H1 (cell line): ENCODE data around the gene REM2. TPM values are rescaled to one million over a fixed set of nuclear protein-coding genes. Genes with fewer than 3 reads are reported as not detected.

Experiments
- CTCF ChIA-PET: fragments of 300-600 bp; sonication (Branson Sonifier 250); formaldehyde crosslinking; loops from one replicate; lab custom pipeline; 2021; ENCODE audit not compliant: partially characterized antibody; lab: Charles Lee
- POLR2A ChIA-PET: fragments of 300-600 bp; sonication (Branson Sonifier 250); formaldehyde crosslinking; loops from one replicate; lab custom pipeline; 2021; ENCODE audit warnings: inconsistent platforms; ENCODE audit not compliant: partially characterized antibody; lab: Charles Lee
- DNase-seq, 2 experiments: peaks; one replicate each; pipeline versions ENCODE4 v3.0.0 to v3.0.0-alpha.2; 2010 to 2022; ENCODE audit warnings: low spot score in 2 of 2, low read depth in 1 of 2, mixed read lengths in 1 of 2
- FAIRE-seq: peaks from 2 replicates; lab custom pipeline; 2011; peaks lifted over from hg19 to GRCh38; lab: Jason Lieb, UNC
- H2AFZ ChIP-seq: 2 replicates; pipeline ENCODE4 v1.8.1; 2012; ENCODE audit warnings: low read length, inconsistent platforms
- H2AK5ac ChIP-seq: 2 replicates; pipeline ENCODE4 v1.6.1; 2013; ENCODE audit warnings: low read depth, low read length
- H2BK120ac ChIP-seq: replicated peaks from 2 replicates; pipeline ENCODE3; 2013; ENCODE audit warnings: low read depth, low read length, inconsistent platforms
- H2BK12ac ChIP-seq: 2 replicates; pipeline ENCODE4 v1.6.1; 2013; ENCODE audit warnings: low read depth, low read length
- H2BK15ac ChIP-seq: 2 replicates; pipeline ENCODE4 v1.6.1; 2013; ENCODE audit warnings: low read length
- H2BK20ac ChIP-seq: 2 replicates; pipeline ENCODE4 v1.6.1; 2013; ENCODE audit warnings: low read length
- H2BK5ac ChIP-seq: 2 replicates; pipeline ENCODE4 v1.6.1; 2013; ENCODE audit warnings: low read depth, low read length
- H3K14ac ChIP-seq: 2 replicates; pipeline ENCODE4 v1.6.1; 2013; ENCODE audit warnings: inconsistent platforms; ENCODE audit not compliant: insufficient read length
- H3K18ac ChIP-seq: 2 replicates; pipeline ENCODE4 v1.6.1; 2013; ENCODE audit warnings: low read length; ENCODE audit errors: extremely low read depth
- H3K23ac ChIP-seq: 2 replicates; pipeline ENCODE4 v1.6.1; 2013; ENCODE audit warnings: inconsistent platforms; ENCODE audit not compliant: insufficient read length
- H3K23me2 ChIP-seq: 2 replicates; pipeline ENCODE4 v1.6.1; 2013; ENCODE audit warnings: low read depth, low read length
- H3K27ac ChIP-seq: 2 replicates; pipeline ENCODE4 v1.6.1; 2011; ENCODE audit warnings: low read depth, low read length, inconsistent platforms
- H3K27me3 ChIP-seq, 4 experiments: replicated peaks in 1 of 4; 1 replicate in 1 of 4; 2 replicates in 3 of 4; pipeline versions ENCODE4 v1.6.1 to v1.8.1; 2011 to 2013; ENCODE audit warnings: low read length in 3 of 4, mild to moderate bottlenecking in 3 of 4, inconsistent platforms in 2 of 4, mixed read lengths in 2 of 4, moderate library complexity in 1 of 4; ENCODE audit not compliant: control insufficient read depth in 3 of 4, insufficient read depth in 3 of 4; ENCODE audit errors: extremely low read depth in 1 of 4
- H3K36me3 ChIP-seq, 4 experiments: 2 replicates each; pipeline versions ENCODE4 v1.6.1 to v1.8.1; 2011 to 2013; ENCODE audit warnings: mild to moderate bottlenecking in 4 of 4, low read length in 3 of 4, moderate library complexity in 2 of 4, control low read depth in 1 of 4, inconsistent platforms in 1 of 4; ENCODE audit not compliant: insufficient read depth in 4 of 4, control insufficient read depth in 2 of 4
- H3K4ac ChIP-seq: replicated peaks from 2 replicates; pipeline ENCODE3; 2013; ENCODE audit warnings: low read length, low read depth, mixed read lengths, inconsistent platforms; ENCODE audit not compliant: insufficient read length
- H3K4me1 ChIP-seq, 4 experiments: replicated peaks in 1 of 4; 1 replicate in 1 of 4; 2 replicates in 3 of 4; pipeline versions ENCODE4 v1.6.1 to v1.8.1; 2011 to 2013; ENCODE audit warnings: low read length in 3 of 4, inconsistent platforms in 2 of 4, mixed read lengths in 1 of 4; ENCODE audit not compliant: insufficient read depth in 4 of 4, control insufficient read depth in 3 of 4
- H3K4me2 ChIP-seq, 2 experiments: 2 replicates each; pipeline versions ENCODE4 v1.6.1 to v1.8.1; 2011 to 2013; ENCODE audit warnings: low read depth in 2 of 2, low read length in 2 of 2, control low read depth in 1 of 2, inconsistent platforms in 1 of 2, mild to moderate bottlenecking in 1 of 2; ENCODE audit not compliant: insufficient read depth in 1 of 2
- H3K4me3 ChIP-seq, 4 experiments: fragments of 200-600, 300-600 bp in 1 of 4; sonication (generic), shearing (Covaris generic), sonication (Bioruptor Twin) in 1 of 4; 2 replicates each; pipeline versions ENCODE4 v1.5.1 to v1.8.1; 2011 to 2016; ENCODE audit warnings: low read length in 4 of 4, low read depth in 3 of 4, control low read depth in 2 of 4, inconsistent platforms in 2 of 4, mild to moderate bottlenecking in 2 of 4, mixed read lengths in 1 of 4, moderate library complexity in 1 of 4; ENCODE audit not compliant: insufficient read depth in 2 of 4; ENCODE audit errors: extremely low read depth in 1 of 4
- H3K56ac ChIP-seq: replicated peaks from 2 replicates; pipeline ENCODE3; 2013; ENCODE audit warnings: low read depth, mild to moderate bottlenecking, mixed read lengths, low read length, inconsistent platforms; ENCODE audit not compliant: insufficient read length
- H3K79me1 ChIP-seq: 2 replicates; pipeline ENCODE4 v1.6.1; 2013; ENCODE audit warnings: low read depth, low read length, control low read depth
- H3K79me2 ChIP-seq, 2 experiments: 2 replicates each; pipeline versions ENCODE4 v1.6.1 to v1.8.1; 2012 to 2013; ENCODE audit warnings: low read length in 2 of 2, mild to moderate bottlenecking in 2 of 2, inconsistent platforms in 1 of 2; ENCODE audit not compliant: insufficient read depth in 2 of 2, control insufficient read depth in 1 of 2
- H3K9ac ChIP-seq, 4 experiments: replicated peaks in 1 of 4; 1 replicate in 1 of 4; 2 replicates in 3 of 4; pipeline versions ENCODE4 v1.6.1 to v1.8.1; 2011 to 2013; ENCODE audit warnings: low read depth in 3 of 4, low read length in 3 of 4, control low read depth in 2 of 4, mild to moderate bottlenecking in 2 of 4, moderate library complexity in 2 of 4, inconsistent platforms in 1 of 4; ENCODE audit errors: extremely low read depth in 1 of 4
- H3K9me3 ChIP-seq, 2 experiments: 2 replicates each; pipeline versions ENCODE4 v1.6.1 to v1.8.1; 2012 to 2013; ENCODE audit warnings: mild to moderate bottlenecking in 2 of 2, moderate library complexity in 2 of 2, control low read depth in 1 of 2, inconsistent platforms in 1 of 2, low read depth in 1 of 2, low read length in 1 of 2, mixed read lengths in 1 of 2; ENCODE audit not compliant: insufficient read depth in 2 of 2
- H4K20me1 ChIP-seq, 2 experiments: replicated peaks in 1 of 2; 2 replicates each; pipeline versions ENCODE3 to v1.8.1; 2011 to 2013; ENCODE audit warnings: inconsistent platforms in 2 of 2, low read length in 2 of 2, mild to moderate bottlenecking in 1 of 2; ENCODE audit not compliant: insufficient read depth in 2 of 2, control insufficient read depth in 1 of 2
- H4K5ac ChIP-seq: 2 replicates; pipeline ENCODE4 v1.6.1; 2013; ENCODE audit warnings: low read length, low read depth, mixed read lengths, inconsistent platforms; ENCODE audit not compliant: insufficient read length
- H4K8ac ChIP-seq: 2 replicates; pipeline ENCODE4 v1.8.0; 2013; ENCODE audit warnings: mild to moderate bottlenecking, moderate library complexity, low read length, inconsistent platforms; ENCODE audit not compliant: insufficient read depth; ENCODE audit errors: extremely low read depth
- H4K91ac ChIP-seq: replicated peaks from 2 replicates; pipeline ENCODE3; 2013; ENCODE audit warnings: low read length, mixed read lengths, inconsistent platforms; ENCODE audit not compliant: insufficient read length
- KDM4A ChIP-seq: IDR thresholded peaks from one replicate; pipeline ENCODE4 v1.7.1; 2012; ENCODE audit warnings: low read depth, mild to moderate bottlenecking, moderate library complexity, low read length, inconsistent platforms; ENCODE audit not compliant: severe bottlenecking
- MAX ChIP-seq: IDR thresholded peaks from 2 replicates; pipeline ENCODE4 v1.6.1; 2012; ENCODE audit warnings: inconsistent platforms
- POLR2A ChIP-seq, 2 experiments: IDR thresholded peaks; 1 replicate in 1 of 2; 2 replicates in 1 of 2; pipeline ENCODE4 v1.6.1; 2011; ENCODE audit warnings: low read depth in 2 of 2, low read length in 2 of 2, mild to moderate bottlenecking in 2 of 2; ENCODE audit errors: control extremely low read depth in 1 of 2
- RAD21 ChIP-seq, 2 experiments: IDR thresholded peaks in 1 of 2; conservative IDR thresholded peaks in 1 of 2; 2 replicates each; pipeline ENCODE4 v1.6.1; 2011; ENCODE audit warnings: low read depth in 2 of 2, low read length in 2 of 2, improper control_type of control experiment in 1 of 2, inconsistent platforms in 1 of 2, mild to moderate bottlenecking in 1 of 2, moderate library complexity in 1 of 2
- RXRA ChIP-seq: IDR thresholded peaks from 2 replicates; pipeline ENCODE4 v1.6.1; 2011; ENCODE audit warnings: low read depth, mild to moderate bottlenecking, low read length, moderate library complexity; ENCODE audit not compliant: insufficient read depth
- SP1 ChIP-seq: IDR thresholded peaks from 2 replicates; pipeline ENCODE4 v1.6.1; 2011; ENCODE audit warnings: low read depth, low read length
- TAF1 ChIP-seq: IDR thresholded peaks from 2 replicates; pipeline ENCODE4 v1.6.1; 2011; ENCODE audit warnings: mild to moderate bottlenecking, low read depth, low read length
- USF2 ChIP-seq: IDR thresholded peaks from 2 replicates; pipeline ENCODE4 v1.6.1; 2011; ENCODE audit warnings: low read length, improper control_type of control experiment
- WGBS, 2 experiments: shearing (Covaris generic) in 1 of 2; methylation state at CpG; one replicate each; pipeline versions ENCODE4 v1.1.6 to v1.1.7; 2013 to 2015; ENCODE audit warnings: low lambda C conversion rate in 2 of 2, mixed read lengths in 2 of 2, inconsistent platforms in 1 of 2, low coverage in 1 of 2, missing lambda C conversion rate in 1 of 2; ENCODE audit not compliant: insufficient replicate concordance in 2 of 2, insufficient coverage in 1 of 2, insufficient read length in 1 of 2; ENCODE audit errors: extremely low coverage in 1 of 2, missing lambda C conversion rate in 1 of 2; 5-methylcytosine and 5-hydroxymethylcytosine counted together
- polyA plus RNA-seq, 7 experiments: library from polyadenylated mRNA; depleted of rRNA in 3 of 7; stranded (reverse) in 5 of 7; unstranded in 2 of 7; fragments of >200 nt in 5 of 7; fragments of 200-250 nt in 2 of 7; gene quantifications; 1 replicate in 5 of 7; 2 replicates in 1 of 7; 4 replicates in 1 of 7; pipeline versions ENCODE4 v1.2.1 to v1.2.3, GENCODE V29; 2011 to 2013; ENCODE audit warnings: missing spikeins in 2 of 7, mixed read lengths in 2 of 7
- total RNA-seq: library from RNA; stranded (reverse); fragmentation: NEBNext Ultra II Directional; extraction: Animal tissue kit (Norgen Biotek cat#: 25700); gene quantifications from 2 replicates; pipeline ENCODE4 v1.2.1, GENCODE V29; 2021

Gene REM2
- total and polyA plus RNA-seq, 2 of the 8 experiments (the other 6 are each of a cell fraction or from before 2014, with no cell fraction given), result 1.00 to 1.1 TPM

DNA sequence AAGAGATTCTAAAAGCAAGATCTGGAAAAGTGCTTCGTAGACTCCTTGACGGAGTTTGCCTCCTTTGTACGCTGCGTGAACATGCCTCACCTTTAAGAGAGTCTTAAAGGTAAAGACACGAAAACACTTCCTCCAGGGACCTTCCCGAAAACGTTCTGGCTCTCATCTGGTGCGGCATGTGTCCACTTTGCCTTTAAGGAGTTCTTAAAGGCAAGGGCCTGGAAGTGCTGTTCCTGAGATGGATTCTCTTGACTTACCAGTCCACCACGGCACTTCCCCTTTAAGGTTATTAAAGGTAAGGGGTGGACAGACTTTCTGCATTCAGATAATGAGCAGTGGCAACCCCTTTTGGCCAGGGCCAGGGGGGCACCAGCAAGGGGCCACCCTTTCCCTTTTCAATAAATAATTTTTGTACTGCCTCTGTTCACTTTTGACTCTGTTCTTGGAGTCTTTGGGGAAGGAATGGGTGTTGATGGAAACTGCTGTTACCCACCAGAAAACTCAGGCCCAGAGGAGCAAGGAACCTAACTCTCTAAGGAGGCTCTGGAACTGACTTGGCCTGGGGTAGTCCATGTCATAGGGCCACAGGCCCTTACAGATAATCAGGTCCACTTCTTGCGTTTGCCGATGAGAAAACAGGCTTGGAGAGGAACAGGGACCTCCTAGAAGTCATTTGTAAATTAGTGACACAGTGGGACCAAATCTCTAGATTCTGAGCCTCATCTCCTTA is 4.4 kb downstream of the REM2 start:
- Histone ChIP-seq H2BK15ac (0 out of 2 replicates have a peak overlapping the region, but pooled peaks have one; percentile 37), H2BK120ac (peak overlapping the region; percentile 21), H3K27ac (peak overlapping the region; percentile 25; the same call in 1 of the 2 replicates), H2AFZ (no peak overlapping the region), H3K9ac (peak overlapping the region in 3 of 4 experiments; percentile 35 to 74 (median 36); a peak in 5 of 7 replicates), H3K4me1 (peaks cover 7 to 17% (median 12%) of the 10 kb centered on the region in 4 experiments), H3K79me1 (peaks cover 3% of the 10 kb centered on the region; the same call in 1 of the 2 replicates), H4K5ac (peak overlapping the region; percentile 28), H2BK12ac (peak overlapping the region; percentile 2; the same call in 1 of the 2 replicates), H2BK20ac (no peak overlapping the region), H3K4ac (no peak overlapping the region), H3K23me2 (peaks cover 14% of the 10 kb centered on the region), H3K23ac (no peak overlapping the region), H3K4me3 (peak overlapping the region; percentile 57 to 83 (median 65)), H3K4me2 (peak overlapping the region; percentile 86), H2AK5ac (peak overlapping the region; percentile 7; the same call in 1 of the 2 replicates), H3K14ac (no peak overlapping the region), H3K9me3 (no peaks in the 10 kb centered on the region), H3K18ac (no peak overlapping the region), H4K91ac (peak overlapping the region; percentile 16), H3K27me3 (peaks cover 0 to 17% (median 11%) of the 10 kb centered on the region in 4 experiments; a peak in 6 of 7 replicates), H3K79me2 (no peaks in the 10 kb centered on the region), H3K36me3 (no peaks in the 10 kb centered on the region), H4K20me1 (no peaks in the 10 kb centered on the region), H4K8ac (no peak overlapping the region), H3K56ac (peak overlapping the region; percentile 71), H2BK5ac (peak overlapping the region; percentile 81; the same call in 1 of the 2 replicates)
- DNase-seq (no peak), FAIRE-seq (peak; percentile 72)
- 19% methylated on average over 11 of the region's 11 CpGs; no CpG with 5 or more reads in 1 of the 2 experiments for WGBS, 2 experiments
- ChIA-PET POLR2A (interaction anchor here (0.5 to 7.2 kb wide), 9 partner anchors 9 to 145 kb away, joined by 3 to 54 read pairs (median 4); partner anchors contain the start of genes LRP10, MRPL52 and PRMT5), CTCF (interaction anchor here (0.9 to 56.0 kb wide), 7 partner anchors 9 to 68 kb away, joined by 3 to 1562 read pairs (median 12); partner anchors contain the start of genes LRP10, MMP14, MRPL52 and SLC7A7)
- peak; percentile 63 for TF ChIP-seq USF2
- peak in 1 of 2 experiments; percentile 11; a peak in 1 of 4 replicates for TF ChIP-seq RAD21 (IDR thresholded peaks at IDR 0.05 in 1 of 2, conservative IDR thresholded peaks at IDR 0.05 in 1 of 2; ENCODE audit: low read depth in 2 of 2, low read length in 2 of 2)
- TF ChIP-seq MAX, result peak; percentile 19; the same call in 1 of the 2 replicates
- TF ChIP-seq SP1, result peak; percentile 38; the same call in 1 of the 2 replicates
- peak in 1 of 2 experiments; percentile 15; a peak in 1 of 3 replicates for TF ChIP-seq POLR2A (IDR thresholded peaks at IDR 0.05; ENCODE audit: control extremely low read depth in 1 of 2, low read depth in 2 of 2, low read length in 2 of 2)
- no peak for TF ChIP-seq KDM4A
- no peak for TF ChIP-seq RXRA
- peak; percentile 31; the same call in 1 of the 2 replicates for TF ChIP-seq TAF1
